ENCODE data around the gene HPD. TPM values are rescaled to one million over a fixed set of nuclear protein-coding genes. Genes with fewer than 3 reads are reported as not detected.
A peak's percentile ranks its signal among the peaks of the same experiment; 100 is the strongest.

HPD gene
- total and polyA plus RNA-seq, 7 donors: 0.27 to 2.8 (median 0.61) TPM; not detected in 1

DNA sequence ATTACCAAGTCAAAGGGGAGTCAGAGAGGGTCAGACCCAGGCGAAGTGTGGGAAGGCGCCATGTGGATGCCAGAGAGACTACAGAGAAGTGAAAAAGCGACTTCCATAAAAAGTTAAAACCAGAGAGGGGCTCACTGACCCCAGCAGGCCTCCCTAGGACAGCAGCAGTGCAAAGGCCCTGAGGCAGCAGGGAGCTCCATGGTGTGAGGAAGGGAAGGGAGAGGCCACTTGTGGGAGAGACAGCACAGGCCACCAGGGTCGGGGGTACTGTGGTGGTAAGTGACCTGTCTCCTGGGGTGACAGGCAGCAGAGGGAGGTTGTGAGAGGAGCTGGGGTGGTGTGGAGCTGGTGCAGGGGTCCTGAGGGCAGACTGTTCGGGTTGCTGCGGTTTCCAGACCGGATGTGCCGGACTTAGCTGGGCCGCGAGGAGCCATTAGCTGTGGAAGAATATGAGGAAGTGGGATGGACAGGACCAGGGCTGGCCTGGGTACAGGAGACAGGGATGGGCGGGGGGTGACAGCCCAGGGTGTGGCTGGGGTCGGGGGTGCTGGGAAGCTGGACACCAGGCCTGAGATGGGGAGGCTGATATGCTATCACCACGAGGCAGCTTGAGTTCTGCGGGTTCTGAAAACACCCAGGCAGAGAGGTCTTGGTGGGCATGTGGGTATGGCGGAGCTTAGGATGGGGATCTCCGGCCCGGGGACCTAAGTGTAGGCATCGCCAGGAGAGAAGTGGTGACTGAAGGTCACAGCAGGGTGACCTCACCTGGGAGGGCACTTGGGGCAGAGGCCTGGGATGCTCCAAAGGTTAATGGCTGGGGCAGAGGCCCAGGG lies 32.1 kb downstream of the HPD start:
- Histone ChIP-seq H3K27ac (no peak overlapping the region), H3K36me3 (peaks cover 45 to 98% (median 62%) of the 10 kb centered on the region in 4 donors), H3K27me3 (no peaks in the 10 kb centered on the region), H3K4me1 (peaks cover 0 to 9% (median 0%) of the 10 kb centered on the region in 4 donors), H3K9me3 (no peaks in the 10 kb centered on the region), H3K4me3 (no peak overlapping the region)
- intact Hi-C loops (cut with DNase I): loop anchor here (5.0 kb wide), 1 partner anchor 49 kb away; no protein-coding TSS in a partner anchor
- WGBS, 2 donors: 88% methylated on average over 18 of the region's 18 CpGs
- TF ChIP-seq POLR2A (IDR thresholded peaks at IDR 0.05) (no peak), EP300 (IDR thresholded peaks at IDR 0.05) (no peak), POLR2AphosphoS5 (IDR thresholded peaks at IDR 0.05) (no peak), CTCF (IDR thresholded peaks at IDR 0.05) (no peak)
- DNase-seq: no peak

- Histone ChIP-seq H3K27ac (no peak overlapping the region), H3K9me3 (no peaks in the 10 kb centered on the region), H3K4me1 (peaks cover 0 to 9% (median 0%) of the 10 kb centered on the region in 4 donors), H3K4me3 (no peak overlapping the region), H3K27me3 (no peaks in the 10 kb centered on the region), H3K36me3 (peaks cover 47 to 98% (median 63%) of the 10 kb centered on the region in 4 donors)
- WGBS, 2 donors: 93 to 95% methylated on average over 18 of the region's 18 CpGs
- DNase-seq: peak; percentile 65
- intact Hi-C loops (cut with DNase I): loop anchor here (5.0 kb wide), 1 partner anchor 48 kb away; no protein-coding TSS in a partner anchor
- TF ChIP-seq POLR2A (IDR thresholded peaks at IDR 0.05) (no peak), CTCF (IDR thresholded peaks at IDR 0.05) (no peak), POLR2AphosphoS5 (IDR thresholded peaks at IDR 0.05) (no peak), EP300 (IDR thresholded peaks at IDR 0.05) (no peak)
Measured at GRCh38 chr12:121825041-121825523, 33.6 kb downstream of the HPD start.

DNA sequence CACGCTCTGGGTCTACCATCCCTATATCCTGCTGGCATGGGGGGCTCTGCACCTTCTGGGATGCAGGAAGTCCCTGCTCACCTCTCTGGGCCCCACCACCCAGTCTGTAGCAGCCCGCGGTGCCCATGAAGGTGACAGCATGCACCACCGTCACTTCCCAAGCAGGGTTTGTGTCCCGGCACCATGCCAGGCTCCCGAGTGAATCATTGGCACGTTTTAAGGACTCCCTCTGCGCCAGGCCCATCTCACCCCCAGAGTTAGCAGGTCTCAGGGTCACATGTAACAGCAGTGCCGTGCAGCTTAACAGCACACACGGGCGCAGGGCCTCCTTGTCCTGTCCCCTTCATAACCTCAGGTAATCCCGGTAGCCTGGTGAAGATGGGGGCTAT lies 34.9 kb downstream of the HPD start:
- H3K4me1 ChIP-seq: no peaks in the 10 kb centered on the region
- WGBS, 2 donors: 82 to 85% methylated on average over 12 of the region's 12 CpGs
- intact Hi-C loops (cut with DNase I): no loop called here
- TF ChIP-seq CTCF (IDR thresholded peaks at IDR 0.05): no peak
- no peaks in the 10 kb centered on the region for H3K9me3 ChIP-seq
- H3K36me3 ChIP-seq: peaks cover 47 to 98% (median 68%) of the 10 kb centered on the region in 4 donors
- no peak overlapping the region for H3K4me3 ChIP-seq
- no peak for DNase-seq
- no peaks in the 10 kb centered on the region for H3K27me3 ChIP-seq
- no peak overlapping the region for H3K27ac ChIP-seq

- H3K9me3 ChIP-seq: no peaks in the 10 kb centered on the region
- H3K4me3 ChIP-seq: no peak overlapping the region
- H3K36me3 ChIP-seq: peaks cover 45 to 98% (median 67%) of the 10 kb centered on the region in 4 donors
- intact Hi-C loops (cut with DNase I): no loop called here
- peak; percentile 64 for DNase-seq
- no peaks in the 10 kb centered on the region for H3K27me3 ChIP-seq
- WGBS, 2 donors: 89 to 94% methylated on average over 36 of the region's 36 CpGs
- no peak for TF ChIP-seq EP300 (IDR thresholded peaks at IDR 0.05)
- TF ChIP-seq POLR2AphosphoS5 (IDR thresholded peaks at IDR 0.05): no peak
- TF ChIP-seq POLR2A (IDR thresholded peaks at IDR 0.05): no peak
- TF ChIP-seq CTCF (IDR thresholded peaks at IDR 0.05): no peak
- H3K4me1 ChIP-seq: no peaks in the 10 kb centered on the region
- H3K27ac ChIP-seq: no peak overlapping the region
Measured at GRCh38 chr12:121823101-121823726, 35.4 kb downstream of the HPD start.
